OCI-LY7 (cell line): ENCODE results near the gene FAM193B.

Source experiments
- CTCF ChIP-seq: fragments of 200-600 bp; sonication (generic); conservative IDR thresholded peaks from 2 replicates; pipeline ENCODE4 v1.5.1; 2014; ENCODE audit warnings: mild to moderate bottlenecking, antibody characterized with exemption, low read length, moderate library complexity, mixed read lengths
- EZH2phosphoT487 ChIP-seq: fragments of 200-600 bp; sonication (generic); IDR thresholded peaks from 2 replicates; pipeline ENCODE4 v1.6.1; 2018; ENCODE audit warnings: low read depth, borderline replicate concordance, mild to moderate bottlenecking, mixed run types, antibody characterized with exemption, low read length, moderate library complexity, mixed read lengths

- TF ChIP-seq CTCF (no peak), EZH2phosphoT487 (no peak)
Observed at GRCh38 chr5:177490992-177491391, 63.4 kb downstream of the FAM193B start.
